Dedifferentiated amniotic fluid mesenchymal stem cell (primary cell): ENCODE data around the gene CTF1.
A peak's percentile ranks its signal among the peaks of the same experiment; 100 is the strongest.

ENCODE experiments used
- DNase-seq: peaks from one replicate; pipeline ENCODE4 v3.0.0-alpha.2; 2016; ENCODE audit errors: extremely low spot score

The CTF1 gene

DNA sequence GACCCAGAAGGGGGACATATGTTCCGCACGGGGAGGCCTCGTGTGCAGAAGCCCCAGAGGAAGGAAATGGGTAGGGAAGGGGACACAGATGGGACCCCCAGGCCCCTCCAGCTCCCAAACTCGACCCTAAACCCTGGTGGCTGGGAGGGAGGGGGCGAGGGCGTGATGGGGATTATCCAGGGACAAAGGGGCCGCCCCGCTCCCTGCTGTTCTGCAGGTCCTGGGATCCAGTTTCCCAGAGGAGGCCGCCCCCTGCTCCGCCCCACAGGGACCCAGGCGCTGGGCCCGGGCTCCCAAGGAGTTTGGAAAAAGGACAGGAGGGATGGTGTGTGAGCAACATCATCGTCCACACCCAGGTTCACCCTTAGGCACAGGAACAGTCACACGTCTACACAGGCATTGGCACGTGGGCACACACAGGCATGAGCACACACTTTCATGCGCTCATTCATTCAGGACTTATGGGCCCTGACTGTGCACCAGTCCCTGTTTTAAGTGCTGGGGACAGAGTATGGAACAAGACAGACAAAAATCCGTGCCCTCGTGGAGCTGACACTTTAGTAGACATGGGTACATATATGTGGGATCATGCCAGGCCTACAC is 14.1 kb downstream of the CTF1 start:
- DNase-seq: no peak

DNA sequence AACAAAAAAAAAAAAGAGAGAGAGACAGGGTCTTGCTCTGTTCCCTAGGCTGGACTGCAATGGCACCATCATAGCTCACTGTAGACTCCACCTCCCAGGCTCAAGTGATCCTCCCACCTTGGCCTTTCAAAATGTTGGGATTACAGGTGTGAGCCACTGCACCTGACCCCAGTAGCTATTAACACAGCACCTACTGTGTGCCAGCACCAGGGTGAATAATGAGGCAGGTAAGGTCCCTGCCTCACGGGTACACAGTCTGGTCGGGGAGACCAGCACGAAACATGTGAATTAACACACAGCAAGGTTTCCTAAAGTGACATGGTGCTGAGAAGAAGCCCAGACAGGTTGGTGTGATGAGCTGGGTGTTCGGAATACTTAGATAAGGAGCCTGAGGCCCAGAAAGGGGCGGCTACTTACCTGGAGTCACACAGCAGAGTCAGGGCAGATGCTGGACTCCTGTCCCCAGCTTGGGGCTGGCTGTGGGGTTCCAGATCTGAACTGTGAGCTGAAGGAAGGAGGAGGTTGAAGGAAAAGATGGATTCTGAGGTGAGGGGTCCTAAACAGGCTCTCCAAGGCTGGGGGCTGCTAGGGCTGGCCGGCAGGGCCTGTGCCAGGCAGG is 16.5 kb downstream of the CTF1 start:
- DNase-seq: no peak

DNA sequence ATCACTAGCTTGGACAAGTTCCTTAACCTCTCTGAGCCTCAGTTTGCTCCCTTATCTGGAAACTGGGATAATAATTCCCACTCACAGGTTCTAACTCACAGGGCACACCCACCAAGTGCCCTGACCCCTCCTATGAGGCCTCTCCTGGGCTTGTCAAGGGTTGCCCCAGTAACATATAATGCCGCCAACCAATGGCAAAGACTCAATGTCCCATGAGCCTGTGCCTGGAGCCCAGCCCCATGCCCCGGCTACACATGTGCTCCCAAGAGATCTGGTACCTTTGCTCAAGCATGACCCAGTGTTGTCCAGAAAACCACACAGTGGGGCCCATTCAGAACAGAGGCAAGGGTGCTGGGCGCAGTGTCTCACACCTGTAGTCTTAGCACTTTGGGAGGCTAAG is 18.4 kb downstream of the CTF1 start:
- DNase-seq: no peak

DNA sequence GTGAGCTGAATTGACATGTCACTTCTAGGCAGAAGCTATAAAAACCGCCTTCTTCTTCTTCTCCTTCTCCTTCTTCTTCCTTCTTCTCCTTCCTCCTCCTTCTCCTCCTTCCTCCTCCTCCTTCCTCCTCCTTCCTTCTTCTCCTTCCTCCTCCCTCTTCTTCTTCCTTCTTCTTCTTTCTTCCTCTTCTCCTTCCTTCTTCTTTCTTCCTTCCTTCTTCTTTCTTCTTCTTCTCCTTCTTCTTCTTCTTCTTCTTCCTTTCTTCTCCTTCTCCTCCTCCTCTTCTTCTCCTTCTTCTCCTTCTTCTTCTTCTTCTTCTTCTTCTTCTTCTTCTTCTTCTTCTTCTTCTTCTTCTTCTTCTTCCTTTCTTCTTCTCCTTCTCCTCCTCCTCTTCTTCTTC is 22.2 kb downstream of the CTF1 start:
- DNase-seq: no peak

DNA sequence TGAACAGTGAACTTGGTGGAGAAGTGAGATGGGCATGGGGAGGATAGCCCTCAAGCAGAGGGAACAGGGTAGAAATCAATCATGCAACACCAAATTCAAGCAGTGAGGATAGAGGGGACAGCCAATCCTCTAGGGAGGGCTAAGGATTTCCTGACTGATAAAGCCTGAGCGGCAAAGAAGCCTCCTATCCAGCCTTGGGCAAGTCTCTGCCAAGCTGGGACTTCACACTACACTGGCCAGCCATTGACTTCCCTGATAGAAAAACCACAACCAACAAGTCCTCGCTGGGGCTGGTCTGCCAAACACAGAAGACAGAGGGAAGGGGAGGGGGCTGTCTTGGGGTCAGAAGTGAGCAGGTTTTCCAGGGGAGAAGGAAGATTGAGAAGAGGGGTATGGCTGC is 24.5 kb downstream of the CTF1 start:
- DNase-seq: no peak

DNA sequence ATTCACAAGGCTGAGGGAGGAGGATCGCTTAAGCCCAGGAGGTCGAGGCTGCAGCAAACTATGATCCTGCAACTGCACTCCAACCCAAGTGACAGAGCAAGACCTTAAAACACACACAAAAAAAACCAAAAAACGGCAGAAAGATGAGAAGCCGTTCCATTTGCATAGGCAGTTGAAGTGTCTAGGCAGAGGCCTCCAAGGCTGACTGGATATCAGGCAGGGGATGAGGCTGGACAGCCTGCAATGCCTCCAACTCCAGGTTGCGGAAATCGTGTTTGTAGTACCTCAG is 25.0 kb downstream of the CTF1 start:
- DNase-seq: no peak

DNA sequence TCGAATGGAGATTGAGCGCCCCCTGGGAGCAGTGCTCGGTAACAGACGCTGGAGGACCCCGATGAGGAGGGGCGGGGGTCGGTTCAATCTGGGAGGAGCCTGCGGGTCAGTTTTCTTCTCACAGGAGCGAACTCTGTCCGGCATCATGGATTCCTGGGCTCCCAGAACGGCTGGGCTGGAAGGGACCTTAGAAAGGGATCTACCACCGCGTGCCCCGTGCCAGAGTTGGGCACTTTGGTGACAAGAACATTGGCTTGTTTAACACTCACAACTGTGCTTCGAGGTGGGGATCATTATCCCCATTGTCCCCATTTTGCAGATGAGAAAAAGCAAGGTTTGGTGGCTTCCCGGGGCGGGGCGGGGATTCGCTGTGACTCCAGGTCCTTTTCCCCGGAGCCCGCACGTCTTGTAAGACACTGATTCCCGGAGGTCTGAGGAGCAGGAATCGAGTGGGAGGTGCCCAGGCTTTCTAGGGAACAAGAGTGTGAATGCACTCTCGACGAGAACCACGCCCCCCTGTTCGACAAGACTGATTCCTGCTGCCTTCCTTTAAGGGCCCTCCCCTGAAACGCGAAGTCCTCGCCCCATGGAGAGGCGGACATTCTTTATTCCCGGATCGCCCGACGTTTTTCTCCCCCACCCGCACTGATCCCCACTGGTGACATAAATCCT is 25.5 kb downstream of the CTF1 start:
- DNase-seq: peak; percentile 83

DNA sequence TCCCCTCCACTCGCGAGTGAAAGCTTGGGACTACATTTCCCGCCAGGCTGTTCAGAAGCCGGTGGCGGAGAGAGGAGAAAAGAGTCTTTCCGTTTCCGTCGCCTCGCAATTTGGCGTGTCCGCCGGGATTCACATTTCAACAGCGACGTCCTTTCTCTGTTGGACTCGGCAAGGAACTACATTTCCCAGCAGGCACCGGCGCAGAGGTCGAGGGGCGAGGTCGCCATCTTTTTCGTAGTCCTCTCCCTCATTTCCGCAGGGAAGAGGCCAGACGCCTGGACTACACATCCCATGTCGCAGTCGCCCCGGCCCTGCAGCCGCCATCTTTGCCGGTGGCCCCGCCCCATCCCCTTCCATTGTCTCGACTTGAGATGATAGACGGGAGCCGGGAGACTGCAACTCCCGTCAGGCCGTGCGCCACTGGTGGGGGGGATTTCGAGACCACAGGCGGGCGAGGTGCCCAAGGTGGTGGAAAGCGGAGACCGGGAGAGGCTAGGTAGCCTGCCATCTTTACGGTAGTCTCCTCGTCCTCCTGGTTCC is 26.1 kb downstream of the CTF1 start:
- peak; percentile 99 for DNase-seq

DNA sequence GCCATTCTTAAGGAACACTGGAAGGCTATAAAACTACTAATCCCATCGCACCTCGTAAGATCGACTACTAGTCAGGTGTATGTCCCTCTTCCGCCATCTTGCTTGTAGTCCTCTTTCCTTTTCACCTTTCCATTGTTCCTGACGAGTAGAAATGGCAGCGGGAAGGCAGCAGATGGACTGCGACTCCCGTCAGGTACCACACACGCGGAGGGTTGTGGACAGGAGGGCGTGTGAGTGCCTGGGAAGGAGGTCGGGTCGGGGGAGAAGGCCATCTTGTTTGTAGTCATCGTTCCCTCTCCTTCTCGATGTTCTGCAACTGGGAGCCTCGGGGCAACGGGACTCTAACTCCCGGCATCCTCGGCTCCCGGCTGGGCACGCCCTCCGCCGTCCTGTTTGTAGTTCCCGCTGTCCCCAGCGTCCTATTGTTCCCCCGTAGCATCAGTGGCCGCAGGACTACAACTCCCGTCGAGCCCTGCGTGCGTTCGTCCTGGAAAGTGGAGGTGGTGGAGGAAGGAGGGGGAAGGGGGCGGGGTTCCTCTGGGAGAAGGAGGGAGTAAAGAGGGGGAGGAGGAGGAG is 26.6 kb downstream of the CTF1 start:
- DNase-seq: peak; percentile 100

DNA sequence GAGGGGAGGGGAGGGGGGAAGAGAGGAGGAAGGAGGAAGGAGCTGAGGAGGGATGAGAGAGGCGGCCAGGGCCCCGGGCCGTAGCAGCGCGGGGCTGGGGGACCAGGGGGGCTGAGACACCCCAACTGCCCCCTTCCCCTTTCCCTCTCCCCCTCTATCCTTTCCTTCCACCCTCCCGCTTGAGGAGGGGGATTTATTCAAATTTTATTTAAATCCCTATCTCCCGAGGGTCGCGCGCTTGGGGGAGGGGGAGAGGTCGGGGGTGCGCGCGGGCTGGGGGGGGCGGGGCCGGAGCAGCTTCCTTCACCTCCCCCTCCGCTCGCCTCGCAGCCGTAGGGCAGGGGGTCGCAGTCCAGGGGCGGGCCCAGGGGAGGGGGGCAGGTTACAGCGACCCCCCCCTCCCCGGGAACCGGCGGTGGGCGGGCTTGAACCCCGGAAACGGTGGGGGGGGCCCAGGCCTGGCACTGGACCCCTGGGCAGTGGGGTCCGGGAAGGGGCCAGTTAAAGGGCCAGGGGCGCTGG is 27.2 kb downstream of the CTF1 start, which contains the start of gene FBXL19:
Gene FBXL19, plus strand, starts transcription at position 19 of the 522 bp plus-strand sequence. CDS start 2,183 bp downstream, outside the sequence.
- DNase-seq: no peak

DNA sequence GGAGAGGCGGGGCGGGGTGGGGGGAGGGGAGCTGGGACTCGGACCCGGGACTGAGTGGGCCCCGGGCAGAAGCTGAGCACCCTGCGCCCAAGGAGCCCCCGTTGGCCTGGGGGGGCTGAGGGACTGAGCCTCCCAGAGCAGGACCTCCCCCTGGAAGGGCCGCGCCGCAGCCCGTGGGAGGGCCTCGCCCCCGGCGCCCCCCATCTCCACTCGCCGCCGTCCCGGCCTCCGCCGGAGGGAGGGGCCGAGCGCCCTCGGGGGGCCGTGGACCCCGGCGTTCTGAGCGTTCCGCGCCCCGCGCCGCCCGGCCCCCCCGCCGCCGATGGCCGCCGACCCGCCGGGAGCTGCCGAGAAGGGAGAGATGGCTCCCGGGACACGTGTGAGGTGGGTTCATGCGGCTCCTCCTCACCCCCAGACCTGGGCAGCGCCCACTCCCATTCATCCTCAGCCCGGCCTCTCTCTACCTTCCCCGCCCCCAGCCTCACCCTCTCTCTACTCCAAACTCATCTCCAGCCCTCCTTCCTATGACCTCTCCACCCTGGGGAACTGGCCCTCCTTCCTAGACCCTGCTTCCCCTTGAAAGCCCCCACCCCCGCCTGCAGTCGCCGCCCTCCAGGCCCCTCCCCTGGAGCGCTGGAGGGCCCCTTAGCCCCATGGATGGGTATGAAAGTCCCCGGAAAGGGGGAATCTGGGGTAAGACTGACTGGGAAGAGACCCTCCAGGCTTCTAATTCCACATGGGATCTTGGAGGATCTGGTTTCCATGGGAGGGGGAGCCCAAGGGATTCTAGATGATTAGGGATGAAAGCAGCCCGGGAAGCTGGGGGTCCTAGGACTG is 27.9 kb downstream of the CTF1 start:
- DNase-seq: no peak

DNA sequence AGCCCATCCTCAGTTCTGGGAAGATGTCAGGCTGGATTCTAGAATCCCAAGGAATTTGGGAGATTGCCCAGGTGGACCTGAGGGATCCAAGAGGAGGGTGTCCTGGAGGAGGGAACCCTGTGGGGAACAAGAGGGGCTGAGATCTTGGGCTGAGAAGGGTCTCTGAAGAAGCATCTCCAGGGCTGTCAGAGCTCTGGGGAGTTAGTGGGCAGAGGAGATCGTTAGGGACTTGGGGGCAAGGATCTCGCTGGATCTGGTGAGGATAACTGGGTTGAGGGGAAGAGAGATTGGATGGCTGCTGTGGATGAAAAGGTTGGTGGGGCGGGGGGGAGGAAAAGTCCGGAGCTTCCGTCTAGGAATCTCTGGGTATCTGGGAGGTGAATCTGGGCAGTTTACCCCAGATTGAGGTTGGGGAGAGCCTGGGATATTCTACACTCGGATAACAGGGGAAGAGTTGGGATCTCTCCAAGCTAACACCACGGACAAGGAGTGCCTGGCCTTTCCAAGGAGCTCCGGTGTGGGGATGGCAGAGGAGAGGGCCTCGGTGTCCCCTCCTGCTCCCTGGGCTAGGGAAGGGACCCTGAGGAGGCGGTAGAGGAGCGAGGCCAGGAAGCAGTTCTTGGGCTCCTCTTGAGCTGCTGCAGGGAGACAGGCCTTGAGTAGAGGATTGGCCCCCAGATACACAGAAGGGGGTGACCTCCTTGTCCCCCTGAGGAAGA is 28.7 kb downstream of the CTF1 start:
- DNase-seq: no peak

DNA sequence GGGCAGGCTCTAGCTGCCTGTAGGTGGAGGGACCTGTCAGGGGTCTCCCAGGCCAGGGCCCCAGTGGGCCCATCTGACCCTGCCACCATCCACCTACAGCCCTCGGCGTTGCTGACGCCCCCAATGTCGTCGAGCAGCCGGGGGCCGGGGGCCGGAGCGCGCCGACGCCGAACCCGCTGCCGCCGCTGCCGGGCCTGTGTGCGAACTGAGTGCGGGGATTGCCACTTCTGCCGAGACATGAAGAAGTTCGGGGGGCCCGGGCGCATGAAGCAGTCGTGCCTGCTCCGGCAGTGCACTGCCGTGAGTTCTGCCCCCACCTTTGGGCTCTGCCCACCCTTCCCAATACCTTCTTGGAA is 29.2 kb downstream of the CTF1 start:
- no peak for DNase-seq

DNA sequence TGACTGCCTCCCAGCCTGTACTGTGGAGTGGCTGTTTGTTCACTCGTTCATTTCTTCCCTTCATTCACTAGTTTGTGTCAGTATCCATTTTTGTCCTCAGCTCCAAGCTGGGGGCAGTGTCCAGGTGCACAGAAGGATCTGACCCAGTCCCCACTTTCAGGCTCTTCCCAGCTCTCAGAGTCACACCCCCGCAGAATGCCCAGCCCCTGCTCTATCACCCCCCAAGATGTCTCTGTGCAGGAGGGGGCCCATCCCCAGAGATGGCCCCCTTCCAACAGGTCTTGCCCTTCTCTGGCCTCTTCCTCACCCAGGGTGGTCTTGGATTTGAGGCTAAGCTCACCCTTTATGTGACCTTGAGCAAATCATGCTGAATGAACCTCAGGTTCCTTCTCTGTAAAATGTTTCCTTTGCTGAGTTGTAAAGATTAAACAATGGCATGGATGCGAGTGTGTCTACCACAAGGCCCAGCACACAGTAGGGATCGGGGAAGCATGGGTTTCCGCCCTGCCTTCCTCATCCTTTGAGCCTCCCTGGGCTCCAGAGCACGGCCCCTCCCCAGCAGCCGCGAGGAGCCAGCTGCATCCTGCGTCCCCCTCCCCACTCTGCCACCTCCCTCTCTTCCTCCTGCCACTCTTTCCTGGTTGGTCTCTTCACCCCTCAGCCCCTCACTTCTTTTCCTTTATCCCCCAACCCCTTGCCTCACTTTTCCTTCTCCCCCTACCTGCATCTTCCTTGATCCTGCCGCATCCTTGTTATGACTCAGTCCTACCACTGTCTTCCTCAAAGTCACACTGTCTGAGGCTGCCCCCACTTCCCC is 29.8 kb downstream of the CTF1 start:
- no peak for DNase-seq

DNA sequence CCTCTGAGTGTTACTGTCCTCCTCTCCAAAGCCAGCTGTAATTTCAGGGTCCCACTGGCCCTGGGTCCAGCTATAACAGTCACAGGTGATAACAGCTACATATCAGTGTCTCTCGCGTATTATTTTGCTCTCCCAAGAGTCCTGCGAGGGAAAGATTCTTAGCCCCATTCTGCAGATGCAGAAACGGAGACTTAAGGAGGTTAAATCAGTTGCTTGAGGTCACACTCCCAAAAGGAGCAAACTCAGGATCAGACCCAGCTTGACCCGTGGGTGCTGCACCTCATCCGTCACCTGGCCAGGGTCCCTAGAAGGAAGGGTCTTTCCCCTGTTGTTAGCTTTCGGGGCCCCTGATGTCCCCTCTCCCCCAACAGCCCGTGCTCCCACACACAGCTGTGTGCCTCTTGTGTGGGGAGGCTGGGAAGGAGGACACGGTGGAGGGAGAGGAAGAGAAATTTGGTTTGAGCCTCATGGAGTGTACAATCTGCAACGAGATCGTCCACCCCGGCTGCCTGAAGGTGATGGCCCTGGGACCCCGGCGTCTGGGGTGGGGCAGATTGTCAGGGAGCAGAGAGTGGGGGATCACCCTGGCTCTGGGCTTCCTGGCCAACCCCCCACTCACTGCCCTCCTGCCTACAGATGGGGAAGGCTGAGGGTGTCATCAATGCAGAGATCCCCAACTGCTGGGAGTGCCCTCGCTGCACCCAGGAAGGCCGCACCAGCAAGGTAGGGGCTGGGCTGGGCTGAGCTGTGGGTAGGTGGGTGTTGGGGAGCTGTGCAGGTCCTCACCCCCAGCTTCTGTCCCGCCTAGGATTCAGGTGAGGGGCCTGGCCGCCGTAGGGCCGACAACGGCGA is 30.7 kb downstream of the CTF1 start:
- no peak for DNase-seq

DNA sequence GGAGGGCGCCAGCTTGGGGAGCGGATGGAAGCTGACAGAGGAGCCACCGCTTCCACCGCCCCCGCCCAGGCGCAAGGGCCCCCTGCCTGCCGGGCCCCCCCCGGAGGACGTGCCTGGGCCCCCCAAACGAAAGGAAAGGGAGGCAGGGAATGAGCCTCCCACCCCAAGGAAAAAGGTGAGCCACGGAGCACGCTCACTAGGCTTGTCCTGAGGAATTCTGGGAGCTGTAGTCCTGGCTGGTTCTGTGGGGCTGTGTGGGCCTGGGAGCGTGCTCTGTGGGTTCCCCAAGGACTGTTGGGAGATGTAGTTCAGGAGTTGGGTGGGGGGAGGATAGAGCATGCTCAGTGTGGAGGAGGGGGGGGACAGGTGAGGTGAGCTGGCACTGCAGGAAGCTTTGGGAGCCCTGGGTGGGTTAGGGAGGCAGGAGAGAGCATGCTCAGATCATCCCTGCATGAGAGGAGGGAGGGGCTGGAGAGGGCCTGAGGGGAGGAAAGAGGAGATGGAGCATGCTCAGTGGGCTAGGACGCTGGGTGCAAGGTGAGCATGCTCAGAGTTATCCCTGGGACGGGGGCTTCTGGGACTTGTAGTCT is 31.5 kb downstream of the CTF1 start:
- no peak for DNase-seq

DNA sequence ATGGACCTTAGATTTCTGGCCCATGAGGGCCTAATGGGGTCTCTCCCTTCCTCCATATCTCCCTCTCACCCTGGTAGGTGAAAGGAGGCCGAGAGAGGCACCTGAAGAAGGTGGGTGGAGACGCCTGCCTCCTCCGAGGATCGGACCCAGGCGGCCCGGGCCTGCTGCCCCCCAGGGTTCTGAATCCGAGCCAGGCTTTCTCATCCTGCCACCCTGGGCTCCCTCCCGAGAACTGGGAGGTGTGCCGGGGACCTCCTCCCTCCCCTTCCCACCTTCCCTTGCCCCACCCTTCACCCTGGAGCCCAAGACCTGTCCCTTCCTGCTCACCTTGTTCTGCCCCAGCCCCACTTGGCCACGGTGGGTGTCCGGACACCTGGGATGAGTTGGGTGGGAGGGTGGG is 32.0 kb downstream of the CTF1 start:
- DNase-seq: no peak

DNA sequence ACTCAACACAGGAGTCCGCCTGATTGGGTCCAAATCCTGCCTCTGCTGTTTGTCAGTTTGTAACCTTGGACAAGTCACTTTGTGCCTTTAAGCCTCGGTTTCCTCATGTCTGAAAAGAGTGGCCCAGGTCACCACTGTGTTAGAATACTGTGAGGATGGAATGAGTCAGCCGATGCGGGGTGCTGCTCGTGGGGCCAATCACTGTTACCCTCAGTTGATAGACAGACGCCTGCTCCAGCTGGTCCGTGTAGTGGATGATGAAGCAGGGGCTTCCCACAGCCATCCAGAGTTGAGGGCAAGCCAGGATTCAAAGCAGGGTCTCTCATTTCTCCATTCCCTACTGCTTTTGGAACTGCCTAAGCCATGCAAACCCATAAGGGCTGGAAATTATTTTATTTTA is 32.8 kb downstream of the CTF1 start:
- no peak for DNase-seq

DNA sequence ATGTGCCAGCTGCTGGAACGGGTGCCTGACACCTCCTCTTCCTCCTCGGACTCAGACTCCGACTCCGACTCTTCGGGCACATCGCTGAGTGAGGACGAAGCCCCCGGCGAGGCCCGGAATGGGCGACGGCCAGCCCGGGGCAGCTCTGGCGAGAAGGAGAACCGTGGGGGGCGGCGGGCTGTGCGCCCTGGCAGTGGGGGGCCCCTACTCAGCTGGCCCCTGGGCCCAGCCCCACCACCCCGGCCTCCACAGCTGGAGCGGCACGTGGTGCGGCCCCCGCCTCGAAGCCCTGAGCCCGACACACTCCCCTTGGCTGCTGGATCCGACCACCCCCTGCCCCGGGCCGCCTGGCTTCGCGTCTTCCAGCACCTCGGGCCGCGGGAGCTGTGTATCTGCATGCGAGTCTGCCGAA is 33.8 kb downstream of the CTF1 start:
- DNase-seq: no peak
